Esophagus muscularis mucosa (tissue), 4 donors: ENCODE data around the gene GADD45G.

ENCODE experiments used
- CTCF ChIP-seq, 3 experiments: fragments of 200-600 bp in 2 of 3; fragments of 450-650 bp in 1 of 3; sonication (generic) in 2 of 3; IDR thresholded peaks; one replicate each; pipeline ENCODE4 v1.5.1; 2017 to 2019; ENCODE audit warnings: antibody characterized with exemption in 3 of 3, mild to moderate bottlenecking in 2 of 3, moderate library complexity in 1 of 3
- EP300 ChIP-seq: sonication (generic); formaldehyde crosslinking; IDR thresholded peaks from one replicate; pipeline ENCODE4 v1.6.1; 2017; ENCODE audit warnings: antibody characterized with exemption
- POLR2A ChIP-seq: fragments of 450-650 bp; IDR thresholded peaks from one replicate; pipeline ENCODE4 v1.6.1; 2017; ENCODE audit warnings: antibody characterized with exemption, moderate library complexity, mild to moderate bottlenecking, low read depth
- POLR2AphosphoS5 ChIP-seq, 2 donors: sonication (generic); formaldehyde crosslinking; IDR thresholded peaks; one replicate each; pipeline ENCODE4 v1.6.1; 2017; ENCODE audit warnings: antibody characterized with exemption in 2 of 2

- TF ChIP-seq POLR2AphosphoS5 (IDR thresholded peaks at IDR 0.05): no peak
- TF ChIP-seq CTCF (IDR thresholded peaks at IDR 0.05): no peak
- no peak for TF ChIP-seq EP300
- no peak for TF ChIP-seq POLR2A
Measured at GRCh38 chr9:89592213-89592815, 12.5 kb upstream of the GADD45G start.
